Stimulated activated naive CD4-positive, alpha-beta T cell (primary cell): ENCODE measurements around the gene SLC25A31.

Source experiments
- DNase-seq, 6 experiments: peaks; one replicate each; lab custom pipeline; 2025; lab: John Stamatoyannopoulos, UW

The SLC25A31 gene

DNA sequence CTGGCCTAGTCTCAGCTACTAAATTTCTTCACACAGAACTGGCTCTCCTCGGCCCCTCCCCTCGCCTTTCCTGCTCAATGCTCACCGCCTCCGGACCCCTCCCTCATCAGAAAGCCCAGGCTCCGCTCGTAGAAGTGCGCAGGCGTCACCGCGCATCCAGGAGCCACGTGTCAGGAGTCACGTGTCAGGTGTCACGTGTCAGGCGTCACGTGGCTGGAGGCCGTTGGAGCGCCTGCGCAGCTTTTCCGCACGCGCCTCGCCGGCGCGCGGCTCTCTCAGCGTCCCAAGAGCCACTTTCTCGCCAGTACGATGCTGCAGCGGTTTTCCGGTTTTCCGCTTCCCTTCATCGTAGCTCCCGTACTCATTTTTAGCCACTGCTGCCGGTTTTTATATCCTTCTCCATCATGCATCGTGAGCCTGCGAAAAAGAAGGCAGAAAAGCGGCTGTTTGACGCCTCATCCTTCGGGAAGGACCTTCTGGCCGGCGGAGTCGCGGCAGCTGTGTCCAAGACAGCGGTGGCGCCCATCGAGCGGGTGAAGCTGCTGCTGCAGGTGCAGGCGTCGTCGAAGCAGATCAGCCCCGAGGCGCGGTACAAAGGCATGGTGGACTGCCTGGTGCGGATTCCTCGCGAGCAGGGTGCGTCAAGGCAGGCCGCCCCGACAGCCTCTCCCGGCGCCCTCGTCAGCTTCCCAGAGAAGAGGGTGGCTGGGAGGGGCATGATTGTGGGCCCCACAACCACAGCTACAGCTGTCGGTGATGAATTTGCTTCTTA, at the start of gene SLC25A31:
Gene SLC25A31 (plus strand): TSS at position 259 of the 772 bp plus-strand sequence. CDS start 146 bp downstream, at position 405.
- DNase-seq, result no peak

DNA sequence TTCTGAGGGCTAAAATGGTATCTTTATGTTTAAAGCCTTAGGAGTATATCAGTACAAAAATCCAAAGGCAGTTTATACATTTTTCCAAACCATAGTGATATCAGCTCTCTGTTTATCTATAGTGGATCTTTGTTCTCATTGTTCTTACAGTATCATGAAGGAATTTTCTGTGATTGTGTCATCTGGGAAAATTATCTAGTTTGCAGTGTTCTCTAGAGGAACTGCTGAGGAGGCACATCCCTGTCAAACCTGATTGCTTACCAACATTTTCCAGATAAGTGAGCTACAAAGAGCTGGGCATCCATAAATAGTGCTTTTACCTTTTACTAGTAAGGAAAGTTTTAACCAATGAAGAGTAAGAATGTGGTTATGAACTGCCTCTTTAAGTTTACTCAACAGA, 44.9 kb upstream of the SLC25A31 start:
- DNase-seq, result no peak

DNA sequence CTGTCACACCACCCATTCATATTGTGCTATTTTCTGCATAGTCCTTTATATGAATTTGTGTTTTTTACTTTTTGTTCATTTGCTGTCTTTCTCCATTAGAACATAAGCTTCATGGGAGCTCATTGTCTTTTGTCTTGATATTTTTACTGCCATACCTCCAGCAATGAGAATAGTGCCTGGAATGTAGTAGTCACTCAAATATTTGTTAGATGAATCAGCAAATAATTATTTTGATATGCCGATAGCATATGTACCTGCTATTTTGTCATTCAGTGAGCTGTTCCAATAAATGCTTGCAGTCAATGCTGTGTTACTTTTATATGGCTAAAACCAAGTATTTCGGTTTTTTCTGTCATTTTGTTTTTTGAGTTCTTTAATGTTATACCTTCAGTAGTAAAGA, 43.5 kb upstream of the SLC25A31 start:
- no peak for DNase-seq

DNA sequence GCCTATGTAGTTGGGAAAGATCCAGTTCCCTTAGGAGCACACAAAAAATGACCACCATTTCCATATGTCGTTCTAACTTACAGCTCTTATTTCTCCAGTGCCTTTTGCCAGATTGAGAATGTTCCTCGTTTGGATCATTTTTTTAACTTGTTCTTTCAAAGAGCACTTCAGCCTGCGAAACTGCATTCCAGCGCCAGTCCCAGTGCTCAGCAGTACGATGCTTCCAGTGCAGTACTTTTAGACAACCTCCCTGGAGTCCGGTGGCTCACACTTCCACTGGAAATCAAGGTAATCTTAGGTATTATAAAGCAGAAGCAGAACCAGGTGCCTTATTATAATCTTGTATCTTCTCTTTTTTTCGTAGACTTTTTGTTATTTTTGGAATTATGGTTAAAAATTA, 42.6 kb upstream of the SLC25A31 start:
- no peak for DNase-seq

GRCh38 chr4:127698789-127699200, 31.4 kb upstream of the SLC25A31 start:
- DNase-seq, result no peak

- DNase-seq, result no peak
These were observed 21.2 kb upstream of the SLC25A31 start for GRCh38 chr4:127708985-127709384.

- DNase-seq, result no peak
These were observed 20.7 kb upstream of the SLC25A31 start for GRCh38 chr4:127709456-127709855.

DNA sequence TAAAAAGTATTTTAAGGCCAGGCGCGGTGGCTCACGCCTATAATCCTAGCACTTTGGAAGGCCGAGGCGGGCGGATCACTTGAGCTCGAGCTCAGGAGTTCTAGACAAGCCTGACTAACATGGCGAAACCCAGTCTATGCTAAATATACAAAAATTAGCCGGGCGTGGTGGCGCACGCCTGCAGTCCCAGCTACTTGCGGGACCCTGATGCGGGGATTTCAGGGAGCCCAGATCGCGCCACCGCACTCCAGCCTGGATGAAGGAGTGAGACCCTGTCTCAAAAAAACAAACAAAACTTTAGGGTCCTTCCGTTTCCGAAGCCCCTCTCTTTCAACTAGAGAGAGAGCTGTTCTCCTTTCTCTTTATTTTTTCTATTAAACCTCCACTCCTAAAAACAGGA, 1.2 kb downstream of the SLC25A31 start:
- DNase-seq, result no peak

- no peak for DNase-seq
These were observed 2.6 kb downstream of the SLC25A31 start for GRCh38 chr4:127732623-127733328.

DNA sequence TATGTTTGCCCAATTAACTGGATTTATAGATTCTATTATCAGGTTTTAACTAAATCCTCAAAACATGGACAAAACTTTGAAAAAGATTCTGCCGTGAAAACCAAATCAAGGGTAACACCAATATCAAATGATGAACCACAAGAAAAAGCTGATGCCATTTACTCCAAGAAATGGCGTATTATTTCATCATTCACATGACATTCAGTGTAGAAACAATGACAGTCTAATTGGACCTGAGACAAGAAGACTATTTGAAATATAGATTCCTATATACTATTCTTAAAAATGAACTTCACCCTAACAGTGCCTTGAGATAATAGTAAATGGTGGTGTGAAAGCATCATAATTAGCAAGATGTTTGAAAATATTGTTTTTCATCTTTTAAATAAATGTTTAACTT, 4.8 kb downstream of the SLC25A31 start:
- no peak for DNase-seq

- DNase-seq, result no peak
These were observed 7.1 kb downstream of the SLC25A31 start for GRCh38 chr4:127737295-127737694.

DNA sequence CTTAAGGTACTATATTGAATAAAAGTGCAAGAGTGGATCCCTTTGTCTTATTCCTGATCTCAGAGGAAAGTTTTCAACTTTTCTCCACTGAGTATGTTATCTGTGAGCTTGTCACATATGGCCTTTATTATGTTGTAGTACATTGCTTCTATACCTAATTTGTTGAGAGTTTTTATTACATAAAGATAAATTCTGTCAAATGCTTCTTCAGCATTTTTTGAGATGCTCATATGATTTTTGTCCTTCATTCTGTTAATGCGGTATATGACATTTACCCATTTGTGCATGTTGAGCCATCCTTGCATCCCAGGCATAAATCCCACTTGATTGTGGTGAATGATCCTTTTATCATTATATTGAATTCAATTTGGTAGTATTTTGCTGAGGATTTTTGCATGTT, 11.0 kb downstream of the SLC25A31 start:
- no peak for DNase-seq

- no peak for DNase-seq
These were observed 17.7 kb downstream of the SLC25A31 start for GRCh38 chr4:127747883-127748282.

DNA sequence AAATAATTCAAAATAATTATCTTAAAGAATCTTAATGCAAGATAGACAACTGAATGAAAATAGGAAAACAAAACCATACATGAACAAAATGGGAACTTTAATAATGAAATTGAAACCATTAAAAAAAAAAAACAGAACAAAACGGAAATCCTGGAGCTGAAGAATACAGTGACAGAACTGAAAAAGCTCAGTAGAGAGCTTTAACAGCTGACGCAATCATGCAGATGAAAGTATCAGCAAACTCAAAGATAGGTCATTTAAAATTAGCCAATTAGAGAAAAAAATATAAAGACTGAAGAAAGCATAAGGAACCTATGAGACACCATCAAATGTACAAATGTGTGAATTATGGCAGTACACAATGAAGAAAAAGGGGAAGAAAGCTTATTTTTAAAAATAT, 18.8 kb downstream of the SLC25A31 start:
- DNase-seq, result no peak

DNA sequence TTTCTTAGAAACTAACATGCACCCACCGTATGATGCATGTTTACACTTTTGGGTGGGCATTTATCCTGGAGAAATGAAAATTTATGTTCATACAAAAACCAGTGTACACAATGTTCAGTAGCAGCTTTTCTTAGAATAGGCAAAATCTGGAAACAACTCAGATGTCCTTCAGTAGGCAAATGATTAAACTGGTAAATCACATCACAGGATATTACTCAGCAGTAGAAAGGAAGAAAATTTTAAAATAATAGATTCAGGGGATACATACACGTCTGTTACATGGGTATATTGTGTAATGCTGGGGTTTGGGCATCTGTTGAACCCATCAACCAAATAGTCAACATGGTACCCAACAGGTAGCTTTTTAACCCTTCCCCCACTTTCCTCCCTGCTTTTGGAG, 26.7 kb downstream of the SLC25A31 start:
- DNase-seq, result no peak

DNA sequence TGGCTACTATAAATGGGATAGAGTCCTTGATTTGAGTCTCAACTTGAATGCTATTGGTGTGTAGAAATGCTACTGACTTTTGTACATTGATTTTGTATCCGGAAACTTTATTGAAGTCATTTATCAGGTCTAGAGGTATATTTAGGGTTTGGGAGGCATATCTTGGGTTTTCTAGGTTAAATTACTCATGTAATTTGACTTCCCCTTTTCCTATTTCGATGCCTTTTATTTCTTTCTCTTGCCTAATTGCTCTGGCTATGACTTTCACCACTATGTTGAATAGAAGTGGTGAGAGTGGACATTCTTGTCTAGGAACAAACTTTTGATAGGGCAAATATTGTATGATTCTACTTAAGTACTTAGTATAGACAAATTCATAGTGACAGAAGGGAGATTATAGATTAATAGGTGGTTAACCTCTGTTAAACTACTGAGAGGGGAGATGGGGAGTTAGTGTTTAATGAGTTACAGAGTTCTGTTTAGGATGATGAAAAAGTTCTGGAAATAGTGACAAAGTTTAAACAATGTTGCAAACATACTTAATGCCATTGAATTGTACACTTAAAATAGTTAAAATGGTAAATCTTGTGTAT, 29.1 kb downstream of the SLC25A31 start:
- DNase-seq, result no peak

GRCh38 chr4:127759893-127760292, 29.7 kb downstream of the SLC25A31 start:
- no peak for DNase-seq

DNA sequence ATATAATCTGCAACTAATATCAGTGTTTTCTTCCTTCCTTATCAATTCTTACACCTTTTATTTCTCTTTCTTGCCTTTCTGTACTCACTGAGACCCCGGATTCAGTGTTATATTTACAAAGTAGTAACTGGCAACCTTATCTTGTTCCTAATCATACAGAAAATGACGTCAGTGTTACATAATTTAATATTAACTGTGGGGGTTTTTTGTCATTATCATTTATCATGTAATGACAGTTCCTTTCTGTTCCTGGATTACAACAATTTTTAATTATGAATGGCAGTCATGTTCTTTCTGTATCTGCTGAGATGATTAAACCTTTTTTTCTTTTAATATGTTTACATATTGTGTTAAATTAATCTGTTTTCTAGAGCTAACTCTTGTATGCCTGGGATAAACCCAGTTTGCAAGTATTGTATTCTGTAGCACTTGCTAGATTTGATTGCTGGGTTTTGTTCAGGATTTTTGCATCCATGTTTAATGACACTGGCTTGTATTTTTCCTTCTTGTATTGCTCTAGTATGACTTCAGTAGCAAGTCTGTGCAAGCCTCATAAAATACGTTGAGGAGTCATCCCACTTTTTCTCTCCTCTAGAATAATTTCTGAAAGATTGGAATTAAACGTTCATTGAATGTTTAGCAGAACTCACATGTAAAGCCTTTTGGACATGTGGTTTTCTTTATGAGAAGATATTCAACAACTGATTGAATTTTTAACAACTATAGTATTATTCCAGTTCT, 41.5 kb downstream of the SLC25A31 start:
- no peak for DNase-seq

DNA sequence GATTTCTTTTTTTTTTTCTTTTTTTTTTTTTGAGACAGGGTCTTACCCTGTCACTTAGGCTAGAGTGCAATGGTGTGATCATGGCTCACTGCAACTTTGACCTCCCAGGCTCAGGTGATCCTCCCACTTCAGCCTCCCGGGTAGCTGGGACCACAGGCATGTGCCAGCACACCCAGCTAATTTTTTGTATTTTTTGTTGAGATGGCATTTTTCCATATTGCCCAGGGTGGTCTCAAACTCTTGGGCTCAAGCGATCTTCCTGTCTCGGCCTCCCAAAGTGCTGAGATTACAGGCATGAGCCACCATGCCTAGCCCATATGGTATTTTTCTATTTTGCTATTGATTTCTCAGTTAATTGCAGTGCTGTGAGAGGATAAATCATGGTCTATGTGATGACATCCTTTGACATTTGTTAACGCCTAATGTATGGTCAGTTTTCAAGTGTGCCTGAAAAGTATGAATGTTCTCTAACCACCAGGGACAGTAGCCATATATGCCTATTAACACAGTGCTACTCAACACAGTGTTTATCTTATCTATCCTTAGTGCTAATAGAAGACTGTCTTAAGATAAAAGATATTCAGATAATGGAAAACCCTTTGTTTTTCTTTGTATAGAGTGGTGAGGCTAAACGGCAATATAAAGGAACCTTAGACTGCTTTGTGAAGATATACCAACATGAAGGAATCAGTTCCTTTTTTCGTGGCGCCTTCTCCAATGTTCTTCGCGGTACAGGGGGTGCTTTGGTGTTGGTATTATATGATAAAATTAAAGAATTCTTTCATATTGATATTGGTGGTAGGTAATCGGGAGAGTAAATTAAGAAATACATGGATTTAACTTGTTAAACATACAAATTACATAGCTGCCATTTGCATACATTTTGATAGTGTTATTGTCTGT, 42.8 kb downstream of the SLC25A31 start:
- no peak for DNase-seq

GRCh38 chr4:127775843-127776242, 45.6 kb downstream of the SLC25A31 start:
- DNase-seq, result no peak

GRCh38 chr4:127776620-127777019, 46.4 kb downstream of the SLC25A31 start:
- DNase-seq, result no peak
